ENCODE data around the gene HYI. TPM values are rescaled to one million over a fixed set of nuclear protein-coding genes. Genes with fewer than 3 reads are reported as not detected.

HYI gene
- total RNA-seq, 3 donors from 2014 or later (not counting 1 experiment from before 2014, with no cell fraction given), result 7.0 to 14.2 (median 8.6) TPM

GRCh38 chr1:43450251-43450941 is 3.3 kb downstream of the HYI start:
- WGBS (ENCODE audit: insufficient coverage), result 96% methylated on average over 10 of the region's 10 CpGs
- Mint-ChIP-seq H3K36me3 (peaks cover 8% of the 10 kb centered on the region), H3K4me3 (no peak overlapping the region), H3K4me1 (peaks cover 20 to 21% of the 10 kb centered on the region in 2 donors), H3K27me3 (ENCODE audit: low read depth in 2 of 2) (peaks cover 0 to 2% of the 10 kb centered on the region in 2 donors), H3K27ac (peak overlapping the region in 1 of 2 donors; percentile 63), H3K9me3 (no peaks in the 10 kb centered on the region)
- intact Hi-C loops (cut with micrococcal nuclease), result no loop called here
- no peaks in the 10 kb centered on the region for H3K27me3 ChIP-seq (ENCODE audit: control insufficient read depth, insufficient read depth, low read length)
- no peaks in the 10 kb centered on the region for H3K9me3 ChIP-seq (ENCODE audit: control insufficient read depth, insufficient read depth, low read length)
- peaks cover 13% of the 10 kb centered on the region for H3K4me1 ChIP-seq (ENCODE audit: control insufficient read depth, insufficient read depth, low read length)
- no peak overlapping the region for H3K4me3 ChIP-seq (ENCODE audit: low read length)
- H3K27ac ChIP-seq (ENCODE audit: low read length), result no peak overlapping the region
- H3K36me3 ChIP-seq (ENCODE audit: control insufficient read depth, insufficient read depth, low read length), result peaks cover 47% of the 10 kb centered on the region
- DNase-seq (no peak), ATAC-seq (no peak)
- TF ChIP-seq CTCF (IDR thresholded peaks at IDR 0.05), result no peak

- Mint-ChIP-seq H3K4me3 (no peak overlapping the region), H3K9me3 (no peaks in the 10 kb centered on the region), H3K27ac (peak overlapping the region in 1 of 2 donors; percentile 63), H3K4me1 (peaks cover 19 to 22% of the 10 kb centered on the region in 2 donors), H3K27me3 (ENCODE audit: low read depth in 2 of 2) (no peaks in the 10 kb centered on the region), H3K36me3 (peaks cover 8% of the 10 kb centered on the region)
- Histone ChIP-seq H3K4me3 (ENCODE audit: low read length) (no peak overlapping the region), H3K27ac (ENCODE audit: low read length) (no peak overlapping the region), H3K36me3 (ENCODE audit: control insufficient read depth, insufficient read depth, low read length) (peaks cover 54% of the 10 kb centered on the region), H3K4me1 (ENCODE audit: control insufficient read depth, insufficient read depth, low read length) (peaks cover 11% of the 10 kb centered on the region), H3K9me3 (ENCODE audit: control insufficient read depth, insufficient read depth, low read length) (no peaks in the 10 kb centered on the region), H3K27me3 (ENCODE audit: control insufficient read depth, insufficient read depth, low read length) (no peaks in the 10 kb centered on the region)
- DNase-seq (no peak), ATAC-seq (no peak)
- WGBS (ENCODE audit: insufficient coverage), result 89% methylated on average over 2 of the region's 5 CpGs
- no peak for TF ChIP-seq CTCF (IDR thresholded peaks at IDR 0.05)
- intact Hi-C loops (cut with micrococcal nuclease), result no loop called here
These were observed 4.0 kb downstream of the HYI start for GRCh38 chr1:43449708-43450069.

DNA sequence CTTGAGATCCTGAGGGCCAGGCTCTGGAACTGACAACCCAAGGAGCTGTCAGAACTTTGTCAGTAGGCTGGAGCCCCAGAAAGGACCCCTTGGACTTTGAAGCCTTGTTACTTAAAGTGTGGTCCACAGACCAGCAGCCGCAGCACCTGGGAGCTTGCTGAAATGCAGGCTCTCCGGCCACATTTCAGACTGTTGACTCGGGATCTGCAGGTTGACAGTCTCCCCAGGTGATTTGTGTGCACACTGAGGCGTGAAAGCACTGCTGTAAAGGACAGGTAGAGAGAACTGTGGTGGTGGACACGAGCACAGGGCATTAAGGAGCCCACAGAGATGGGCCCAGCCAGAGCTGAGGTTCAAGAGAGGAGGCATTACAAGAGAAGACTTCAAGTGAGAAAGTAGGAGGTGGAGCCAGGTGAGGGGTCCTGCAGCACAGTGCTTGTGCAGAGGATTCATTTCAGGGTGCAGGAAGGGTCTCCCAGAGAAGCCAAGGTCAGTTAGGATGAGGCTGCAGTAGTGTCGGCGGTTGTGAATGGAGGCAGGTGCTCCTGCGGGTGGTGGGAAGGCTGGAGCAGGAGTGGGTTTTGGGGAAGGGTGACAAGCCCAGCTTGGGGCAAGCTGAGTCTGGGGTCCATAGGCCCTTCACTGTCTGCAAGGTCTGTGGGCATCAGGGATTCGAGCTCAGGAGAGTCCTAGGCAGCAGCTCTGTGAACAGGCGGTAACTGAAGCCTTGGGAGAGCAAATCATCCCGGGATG is 4.6 kb downstream of the HYI start:
- H3K4me1 ChIP-seq (ENCODE audit: control insufficient read depth, insufficient read depth, low read length), result peaks cover 6% of the 10 kb centered on the region
- peaks cover 60% of the 10 kb centered on the region for H3K36me3 ChIP-seq (ENCODE audit: control insufficient read depth, insufficient read depth, low read length)
- H3K27ac Mint-ChIP-seq, result peak overlapping the region; percentile 10 to 14
- WGBS (ENCODE audit: insufficient coverage), result 95% methylated on average over 11 of the region's 11 CpGs
- no peak for DNase-seq
- no peak overlapping the region for H3K27ac ChIP-seq (ENCODE audit: low read length)
- H3K4me1 Mint-ChIP-seq, result peaks cover 14 to 19% of the 10 kb centered on the region in 2 donors
- peak overlapping the region; percentile 0 for H3K4me3 Mint-ChIP-seq
- no peaks in the 10 kb centered on the region for H3K9me3 Mint-ChIP-seq
- H3K27me3 Mint-ChIP-seq (ENCODE audit: low read depth in 2 of 2), result no peaks in the 10 kb centered on the region
- peaks cover 8% of the 10 kb centered on the region for H3K36me3 Mint-ChIP-seq
- no peak for ATAC-seq
- no peak for TF ChIP-seq CTCF (IDR thresholded peaks at IDR 0.05)
- no peaks in the 10 kb centered on the region for H3K27me3 ChIP-seq (ENCODE audit: control insufficient read depth, insufficient read depth, low read length)
- H3K4me3 ChIP-seq (ENCODE audit: low read length), result no peak overlapping the region
- intact Hi-C loops (cut with micrococcal nuclease), result no loop called here
- H3K9me3 ChIP-seq (ENCODE audit: control insufficient read depth, insufficient read depth, low read length), result no peaks in the 10 kb centered on the region

Measured in natural killer cell (primary cell).